ENCODE data around the gene EPB41L1.

EPB41L1 gene

DNA sequence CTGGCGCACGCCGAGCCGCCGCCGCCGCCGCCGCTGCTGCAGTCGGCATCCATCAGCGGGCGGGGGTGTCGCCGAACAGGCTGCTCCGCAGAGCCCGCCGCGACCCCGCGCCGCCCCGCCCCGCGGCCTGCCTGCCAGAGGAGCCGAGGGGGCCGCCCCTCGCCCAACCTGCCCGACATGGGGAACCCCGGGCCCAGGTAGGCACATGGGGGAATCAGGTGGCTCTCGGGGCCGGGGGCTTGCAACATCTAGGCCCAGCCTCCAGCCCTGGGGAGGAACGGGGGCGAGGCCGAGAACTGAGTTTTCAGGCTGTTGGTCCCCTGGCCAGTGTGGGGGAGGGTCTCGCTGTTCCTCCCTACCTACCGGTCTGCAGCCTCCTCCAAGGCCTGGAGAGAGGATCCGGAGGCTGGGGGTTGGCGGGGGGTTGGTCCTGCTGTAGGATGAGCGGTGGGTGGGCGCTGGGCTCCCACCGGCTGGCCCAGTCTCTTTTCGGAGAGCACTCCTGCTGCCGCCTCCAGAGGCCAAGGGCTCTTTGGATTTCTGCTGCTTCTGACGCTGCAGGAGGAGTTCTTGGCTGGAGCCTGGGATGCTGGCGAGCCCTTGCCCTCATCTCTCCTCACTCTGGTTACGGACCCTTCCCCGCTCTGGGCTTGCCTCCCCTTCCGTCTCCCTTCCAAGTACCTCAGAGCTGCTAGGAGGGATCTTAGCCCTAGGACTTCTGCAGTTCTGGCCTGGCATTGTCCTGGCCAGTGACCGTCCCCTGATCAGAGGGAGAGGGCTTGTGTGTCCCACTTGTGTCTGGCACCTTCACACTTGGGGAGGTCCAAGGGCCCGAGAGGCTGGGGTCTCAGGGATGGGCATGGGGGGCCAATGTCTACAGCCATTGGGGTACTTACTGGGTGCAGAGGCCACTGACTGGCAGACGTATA lies at the start of gene EPB41L1:
Gene EPB41L1 (plus strand): TSS at position 41 of the 929 bp plus-strand sequence. CDS start 19,038 bp downstream, outside the sequence.
- DNase-seq (ENCODE audit: low read depth): no peak

DNA sequence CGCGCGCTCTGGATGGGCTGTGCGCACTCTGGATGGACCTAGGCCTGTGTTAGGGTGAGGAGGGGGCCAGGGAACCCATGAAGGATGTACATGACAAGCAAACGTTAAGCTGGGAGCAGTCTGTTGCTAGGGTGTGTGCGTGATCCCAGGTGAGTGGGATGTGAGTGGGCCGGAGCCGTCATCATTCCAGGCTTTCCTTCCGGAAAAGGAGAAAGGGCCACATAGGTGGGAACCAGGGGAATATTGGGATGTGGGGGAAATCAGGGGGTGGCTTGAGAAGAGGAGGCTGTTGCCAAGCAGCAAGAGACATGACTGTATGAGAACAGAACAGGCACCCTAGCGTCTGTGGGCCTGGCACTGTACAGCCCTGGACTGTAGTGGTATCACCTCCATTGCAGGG lies 49.7 kb upstream of the EPB41L1 start:
- no peak for DNase-seq (ENCODE audit: low read depth)

DNA sequence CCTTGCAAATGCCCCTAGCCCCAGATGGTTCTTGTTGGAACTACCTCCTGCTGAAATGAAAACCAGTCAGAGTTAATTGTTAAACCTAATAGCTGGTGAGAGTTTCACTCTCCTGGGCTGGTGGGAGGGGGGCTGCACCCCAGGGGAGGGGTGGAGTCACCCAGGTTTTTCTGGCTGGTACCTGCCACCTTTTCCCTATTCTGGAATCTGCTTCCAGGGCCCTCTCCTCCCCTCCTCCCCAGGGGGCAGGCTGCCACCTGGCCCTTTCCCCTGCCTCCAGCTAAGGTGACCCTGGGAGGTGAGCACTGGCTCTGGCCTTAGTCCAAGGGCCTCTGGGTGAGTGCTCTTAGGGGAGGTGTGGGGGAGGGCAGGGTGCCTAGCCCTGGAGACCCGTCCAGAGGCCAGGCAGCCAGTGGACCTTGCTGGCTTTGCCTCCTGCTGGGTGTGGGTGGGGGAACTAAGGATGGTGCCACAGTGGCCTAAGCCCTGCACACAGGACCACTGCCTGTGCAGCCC lies 48.8 kb upstream of the EPB41L1 start:
- no peak for DNase-seq (ENCODE audit: low read depth)

DNA sequence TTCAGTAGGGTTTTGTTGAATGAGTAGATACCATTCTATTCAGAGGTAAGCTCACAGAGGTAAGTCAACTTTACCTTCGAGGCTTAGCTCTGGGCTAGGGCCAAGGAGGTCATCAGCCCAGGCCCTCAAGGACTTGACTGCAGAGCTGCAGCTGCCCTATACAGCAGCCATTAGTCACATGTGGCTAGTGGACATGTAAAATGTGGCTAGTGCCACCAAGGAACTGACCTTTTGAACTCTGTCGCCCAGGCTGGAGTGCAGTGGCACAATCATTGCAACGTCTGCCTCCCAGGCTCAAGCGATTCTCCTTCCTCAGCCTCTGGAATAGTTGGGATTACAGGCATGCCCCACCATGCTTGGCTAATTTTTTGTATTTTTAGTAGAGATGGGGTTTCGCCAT lies 47.9 kb upstream of the EPB41L1 start:
- DNase-seq (ENCODE audit: low read depth): no peak

DNA sequence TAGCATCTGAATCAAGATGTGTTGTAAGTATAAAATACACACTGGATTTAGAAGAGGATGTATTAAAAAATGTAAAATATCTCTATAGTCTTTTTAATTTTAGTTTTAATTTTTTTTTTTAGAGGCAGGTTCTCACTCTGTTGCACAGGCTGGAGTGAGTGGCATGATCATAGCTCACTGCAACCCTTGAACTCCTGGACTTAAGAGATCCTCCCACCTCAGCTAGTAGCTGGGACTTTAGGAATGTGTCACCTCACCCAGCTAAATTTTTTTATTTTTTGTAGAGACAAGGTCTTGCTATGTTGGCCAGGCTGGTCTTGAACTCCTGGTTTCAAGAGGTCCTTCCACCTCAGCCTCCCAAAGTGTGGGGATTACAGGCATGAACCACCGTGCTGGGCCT lies 46.7 kb upstream of the EPB41L1 start:
- no peak for DNase-seq (ENCODE audit: low read depth)

DNA sequence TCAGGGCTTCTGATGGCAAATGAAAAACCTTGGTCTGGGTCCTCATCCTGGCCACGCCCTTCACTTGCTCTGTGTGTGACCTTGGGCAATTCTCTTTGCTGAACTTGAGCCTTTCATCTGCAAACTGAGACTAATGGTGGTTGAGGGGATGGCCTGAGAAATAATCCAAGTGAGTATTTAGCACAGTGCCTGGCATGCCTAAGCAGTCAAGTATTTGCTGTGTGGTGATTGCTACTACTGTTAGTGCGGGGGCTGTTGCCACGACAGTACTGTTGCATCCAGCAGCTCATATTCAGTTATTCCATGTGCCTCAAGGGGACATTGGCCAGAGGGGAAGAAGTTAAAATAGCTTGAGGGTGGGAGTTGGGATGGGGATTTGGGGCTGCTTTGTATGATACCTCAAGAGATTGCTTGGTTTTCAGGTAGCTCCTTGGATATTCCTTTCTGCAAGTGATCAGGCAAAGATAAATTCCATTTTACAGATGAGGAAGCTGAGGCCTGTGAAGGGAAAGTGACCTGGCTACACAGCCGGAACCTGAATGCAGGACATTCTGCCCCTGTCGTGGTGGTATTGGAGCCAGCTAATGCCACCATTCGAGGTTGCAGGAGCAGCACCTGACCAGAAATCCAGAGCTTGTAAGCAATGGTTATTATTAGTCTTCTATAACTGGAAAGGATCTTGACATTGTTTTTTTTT lies 45.1 kb upstream of the EPB41L1 start:
- no peak for DNase-seq (ENCODE audit: low read depth)

DNA sequence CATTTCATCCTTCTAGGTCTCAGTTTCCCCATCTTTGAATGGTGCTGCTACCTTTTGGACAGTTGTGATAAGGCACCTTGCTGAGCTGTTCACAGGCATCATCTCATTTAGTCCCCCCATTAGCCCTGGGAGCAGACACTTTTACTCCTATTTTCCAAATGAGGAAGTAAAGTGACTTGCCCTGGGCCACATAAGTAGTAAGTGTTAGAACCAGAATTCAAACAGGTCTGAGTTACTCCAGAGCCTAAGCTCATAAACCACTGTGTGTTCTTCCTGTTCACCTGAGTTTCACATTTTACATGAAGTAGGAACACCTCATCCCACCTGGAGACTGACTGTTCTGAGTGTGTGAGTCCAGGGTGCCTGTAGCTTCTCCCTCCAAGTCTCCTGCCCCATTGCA lies 43.5 kb upstream of the EPB41L1 start:
- no peak for DNase-seq (ENCODE audit: low read depth)

DNA sequence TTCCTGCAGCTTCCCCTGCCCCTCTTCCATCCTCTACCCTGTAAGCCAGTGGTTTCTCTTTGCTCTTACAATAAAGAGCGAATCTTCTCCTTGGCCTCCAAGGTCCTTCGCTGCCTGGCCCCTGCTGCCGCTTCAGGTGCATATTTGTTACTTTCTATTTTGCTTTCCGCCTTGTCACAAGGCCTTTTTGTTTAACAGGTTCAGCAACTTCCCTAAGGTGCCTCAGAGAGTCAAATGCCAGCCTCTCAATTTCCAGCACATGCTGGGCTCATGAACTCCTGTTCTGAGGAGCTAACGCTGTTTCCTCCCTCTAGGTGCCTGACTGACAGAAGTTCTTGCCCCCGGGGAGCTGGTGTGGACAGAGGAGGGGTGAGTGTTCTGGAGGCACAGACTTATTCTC lies 42.4 kb upstream of the EPB41L1 start:
- DNase-seq (ENCODE audit: low read depth): no peak

DNA sequence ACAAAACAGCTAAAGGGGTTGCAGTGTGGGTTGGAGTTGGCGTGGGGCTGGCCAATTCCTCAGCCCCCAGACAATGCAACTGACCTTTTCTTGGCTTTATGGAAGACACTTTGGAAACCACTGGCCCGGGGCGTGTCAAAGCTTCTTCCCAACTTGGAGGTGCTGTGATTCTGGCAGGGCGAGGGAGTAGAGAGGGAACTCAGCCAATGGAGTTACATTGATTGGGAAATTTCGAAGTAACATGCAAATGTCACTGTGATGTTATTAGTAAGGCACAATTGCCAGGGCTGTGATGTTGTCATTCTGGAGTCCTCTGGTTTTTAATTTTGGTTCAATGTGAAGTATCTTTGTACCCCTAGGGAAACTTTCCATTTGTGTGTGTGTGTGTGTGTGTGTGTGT lies 41.5 kb upstream of the EPB41L1 start:
- DNase-seq (ENCODE audit: low read depth): no peak

DNA sequence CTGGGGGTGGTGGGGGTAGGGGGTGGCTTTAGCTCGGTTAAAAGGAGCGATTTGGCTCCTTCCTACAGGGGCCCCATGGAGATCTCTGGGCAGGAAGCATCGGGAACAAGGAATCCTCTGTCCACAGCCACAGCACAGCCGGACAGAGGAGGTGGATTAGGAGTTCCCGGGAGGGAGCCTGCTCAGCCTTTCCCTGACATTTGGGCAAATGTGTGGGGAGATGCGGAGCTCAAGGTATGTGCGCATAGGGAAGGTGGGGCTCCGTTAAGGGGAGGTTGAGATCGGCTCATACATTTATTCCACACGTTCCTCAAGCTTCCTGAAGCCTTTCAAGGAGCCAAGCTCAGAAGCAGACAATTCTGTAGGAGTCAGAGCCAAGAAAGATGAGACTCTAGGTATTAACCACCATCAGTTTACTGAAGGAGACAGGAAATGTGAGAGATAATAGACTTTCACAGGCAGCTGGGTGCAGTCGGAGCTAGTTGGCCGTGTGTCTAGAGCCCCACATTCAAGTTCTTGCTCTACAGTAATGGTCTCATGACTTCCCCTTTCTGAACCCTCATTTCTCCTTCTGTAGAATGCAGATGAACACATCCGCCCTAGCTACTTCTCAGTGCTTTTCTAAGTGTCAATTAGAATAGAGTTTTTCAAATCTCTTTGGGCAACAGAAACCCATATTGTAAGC lies 40.8 kb upstream of the EPB41L1 start:
- no peak for DNase-seq (ENCODE audit: low read depth)

DNA sequence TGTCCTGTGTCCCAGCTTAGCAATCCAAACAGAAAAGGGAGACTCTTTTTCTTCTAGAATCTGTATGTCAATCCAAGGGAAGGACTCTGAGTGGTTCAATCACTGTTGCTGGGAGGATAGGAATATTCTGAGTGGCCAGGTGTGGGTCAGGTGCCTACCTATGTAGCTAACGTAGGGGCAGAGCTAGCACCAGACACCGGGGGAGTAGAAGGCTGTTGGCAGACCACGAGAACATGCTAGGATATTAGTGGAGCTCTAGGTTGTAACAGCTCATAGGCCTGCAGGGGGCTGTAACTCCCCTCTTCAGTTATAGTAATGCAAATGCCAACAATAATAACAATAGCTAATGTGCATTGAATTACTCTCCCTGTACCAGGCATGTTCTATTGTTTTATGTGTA lies 39.8 kb upstream of the EPB41L1 start:
- DNase-seq (ENCODE audit: low read depth): no peak

DNA sequence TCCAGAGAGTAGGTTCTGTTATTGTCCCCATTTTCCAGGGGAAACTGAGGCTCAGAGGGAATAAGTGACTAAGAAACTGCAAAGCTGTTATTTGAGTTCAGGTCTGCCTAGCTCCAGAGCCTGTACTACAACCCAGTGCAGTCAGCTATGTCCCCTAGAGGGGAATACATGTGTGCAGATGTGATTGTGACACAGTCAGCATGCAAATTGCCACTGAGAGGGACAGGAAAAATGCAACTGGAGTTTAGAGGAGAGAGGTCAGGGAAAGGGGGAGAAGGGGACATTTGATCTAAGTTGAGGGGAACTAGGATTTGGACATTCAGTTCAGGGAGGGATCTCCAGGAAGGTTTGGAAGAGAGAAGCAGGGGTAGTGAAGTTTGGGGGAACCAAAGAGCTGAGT lies 38.6 kb upstream of the EPB41L1 start:
- DNase-seq (ENCODE audit: low read depth): no peak

DNA sequence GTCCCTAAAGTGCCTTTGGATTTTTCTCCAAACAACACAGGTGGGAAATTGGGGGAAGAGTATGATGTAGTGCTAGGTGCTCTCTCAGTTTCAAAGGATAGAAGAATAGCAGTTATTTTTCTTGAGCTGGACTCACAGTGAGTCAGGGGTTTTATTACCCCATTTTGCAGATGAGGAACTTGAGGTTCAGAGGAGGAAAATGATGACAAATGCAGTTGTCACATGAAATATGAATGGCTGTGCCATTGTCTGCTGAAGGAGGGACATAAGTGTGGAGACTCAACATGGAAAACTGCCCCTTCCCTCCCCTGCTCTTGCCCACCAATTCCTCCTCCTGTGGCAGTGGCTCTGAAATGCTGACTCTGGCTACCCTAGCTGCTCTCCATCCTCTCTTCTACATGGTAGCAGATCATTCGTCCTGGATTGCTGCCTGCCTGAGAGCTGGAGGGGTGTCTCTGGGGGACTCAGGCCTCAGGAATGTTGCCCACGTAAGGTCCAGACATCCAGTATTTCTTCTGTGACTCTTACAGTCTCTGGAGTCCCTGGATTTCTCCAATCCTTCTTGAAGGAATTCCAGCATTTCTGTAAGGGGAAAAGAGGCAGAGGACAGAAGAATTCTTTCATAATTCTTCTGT lies 37.6 kb upstream of the EPB41L1 start:
- no peak for DNase-seq (ENCODE audit: low read depth)

DNA sequence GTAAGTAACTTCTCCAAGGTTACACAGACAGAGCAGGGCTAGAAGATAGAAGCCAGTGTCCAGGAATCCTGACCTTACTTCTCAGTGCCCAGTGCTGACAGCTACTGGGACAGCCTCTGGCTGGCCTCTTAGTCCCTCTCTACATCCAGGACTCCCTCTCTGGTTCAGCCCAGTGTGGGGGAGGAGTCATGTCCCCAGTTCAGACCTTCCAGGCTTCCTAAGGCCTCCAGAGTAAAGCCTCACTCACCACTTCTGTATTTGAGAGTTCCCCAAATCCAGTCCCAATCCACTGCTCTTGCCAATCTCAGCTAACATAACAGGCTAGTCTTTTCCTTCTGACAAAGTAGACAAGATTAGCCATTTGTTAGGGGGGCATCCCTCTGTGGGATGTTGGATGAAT lies 36.9 kb upstream of the EPB41L1 start:
- DNase-seq (ENCODE audit: low read depth): no peak

DNA sequence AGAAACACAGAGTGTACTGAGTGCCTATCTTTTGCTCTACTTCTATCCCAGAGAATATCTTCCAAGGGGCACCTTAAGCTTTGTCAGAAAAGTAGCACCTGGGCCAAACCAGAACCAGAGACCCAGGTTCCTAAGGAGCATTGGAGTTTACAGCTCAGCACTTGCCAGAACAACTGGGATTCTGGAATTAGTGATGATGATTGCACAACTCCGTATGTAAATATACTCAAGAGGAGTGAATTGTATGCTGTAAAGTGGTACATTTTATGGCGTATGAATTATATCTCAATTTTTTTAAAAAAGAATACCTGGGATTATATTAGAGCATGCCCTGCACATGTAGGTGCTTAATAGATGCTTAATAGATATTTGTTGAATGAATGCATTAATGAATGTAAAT lies 36.2 kb upstream of the EPB41L1 start:
- no peak for DNase-seq (ENCODE audit: low read depth)

DNA sequence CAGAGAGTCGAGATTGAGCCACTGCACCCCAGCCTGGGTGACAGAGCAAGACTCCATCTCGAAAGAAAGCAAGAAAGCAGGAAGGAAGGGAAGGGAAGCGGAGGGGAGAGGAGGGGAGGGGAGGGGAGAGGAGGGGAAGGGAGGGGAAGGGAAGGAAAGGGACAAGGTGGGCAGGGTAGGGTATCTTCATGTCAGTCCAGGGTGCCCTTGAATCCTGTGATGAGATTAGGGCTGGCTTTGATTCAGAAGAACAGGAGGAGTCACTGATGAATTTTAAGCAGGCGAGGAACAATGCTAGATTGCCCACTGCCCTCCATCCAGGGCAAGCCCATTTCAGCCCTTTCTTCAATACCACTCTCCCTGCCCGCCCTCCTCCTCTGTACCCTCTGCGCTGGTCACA lies 35.0 kb upstream of the EPB41L1 start:
- DNase-seq (ENCODE audit: low read depth): no peak

DNA sequence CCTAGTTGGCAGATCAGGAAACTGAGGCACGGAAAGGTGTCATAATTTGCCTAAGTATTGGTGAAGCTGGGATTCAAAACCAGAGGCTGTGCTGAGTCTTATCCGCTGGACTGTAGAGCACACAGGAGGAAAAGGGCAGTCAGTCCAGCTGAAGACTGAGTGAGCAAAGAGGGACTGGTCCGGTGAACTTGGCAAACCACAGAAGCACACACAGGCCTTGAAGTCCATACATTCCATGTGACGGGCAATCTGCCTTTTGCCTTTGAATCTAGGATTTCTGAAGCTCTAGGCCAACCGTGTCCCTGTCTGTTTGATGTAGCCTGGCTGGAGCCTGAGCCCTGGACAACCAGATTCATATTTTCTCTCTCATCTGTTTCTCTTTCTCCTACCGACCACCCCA lies 34.3 kb upstream of the EPB41L1 start:
- no peak for DNase-seq (ENCODE audit: low read depth)

DNA sequence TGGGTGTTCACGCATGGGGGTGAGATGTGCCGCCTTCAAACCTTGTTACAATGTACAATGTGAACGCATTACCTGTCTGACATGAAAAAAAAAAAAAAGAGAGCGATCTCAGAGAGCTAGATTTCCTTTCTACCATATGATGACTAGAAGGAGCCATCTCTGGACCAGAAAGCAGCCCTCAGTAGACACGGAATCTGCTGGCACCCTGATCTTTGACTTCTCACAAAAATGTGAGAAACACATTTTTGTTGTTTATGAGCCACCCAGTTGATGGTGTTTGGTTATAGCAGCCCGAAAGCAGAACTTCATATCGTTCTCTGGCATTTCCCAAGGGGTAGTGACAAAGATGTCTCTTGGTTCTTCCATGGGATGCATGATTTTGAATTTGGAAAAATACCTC lies 33.5 kb upstream of the EPB41L1 start:
- DNase-seq (ENCODE audit: low read depth): no peak

DNA sequence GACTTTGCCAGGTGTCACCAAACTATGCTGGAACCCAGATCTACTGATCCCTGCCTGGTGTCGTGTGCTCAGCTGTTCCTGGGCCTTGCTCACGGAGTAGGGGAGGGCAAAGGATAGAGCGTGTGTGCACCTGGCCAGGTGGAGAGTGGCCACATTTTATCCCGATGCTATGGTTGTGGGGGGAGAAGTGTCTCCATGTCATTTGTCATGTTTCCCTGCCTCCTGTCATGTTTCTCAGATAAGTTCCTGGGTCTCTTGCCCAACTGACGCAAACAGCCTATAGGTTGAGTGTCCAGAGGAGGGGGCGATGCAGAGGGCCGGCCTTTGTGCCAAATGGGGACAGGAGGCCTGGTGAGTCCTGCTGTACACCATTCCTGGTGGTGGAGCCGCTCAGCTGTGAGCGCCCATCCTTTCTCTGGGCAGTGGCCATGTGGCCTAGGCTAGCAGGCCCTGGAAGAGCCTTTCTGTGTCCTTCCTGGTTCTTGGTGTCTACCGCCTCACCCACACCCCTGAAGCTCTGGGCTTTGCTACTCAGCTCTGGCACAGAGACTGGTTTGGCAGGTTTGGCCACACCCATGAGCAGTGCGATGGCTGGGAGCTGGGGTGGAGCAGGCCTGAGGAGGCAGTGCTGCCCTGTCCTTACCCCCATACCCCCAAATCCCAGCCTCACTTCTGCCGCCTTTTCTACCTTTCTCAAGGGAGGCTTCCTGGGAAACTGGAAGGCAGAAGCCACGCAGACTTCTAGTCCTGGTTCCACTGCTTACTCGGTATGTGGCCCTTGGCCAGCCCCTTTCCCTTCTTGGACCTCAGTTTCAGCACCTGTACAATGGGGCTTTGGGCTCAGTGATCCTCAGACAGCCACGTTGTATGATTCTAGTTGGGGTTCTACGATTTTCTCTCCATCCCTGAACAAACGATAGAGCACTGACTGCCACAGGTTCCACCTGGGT lies 32.3 kb upstream of the EPB41L1 start:
- DNase-seq (ENCODE audit: low read depth): no peak

DNA sequence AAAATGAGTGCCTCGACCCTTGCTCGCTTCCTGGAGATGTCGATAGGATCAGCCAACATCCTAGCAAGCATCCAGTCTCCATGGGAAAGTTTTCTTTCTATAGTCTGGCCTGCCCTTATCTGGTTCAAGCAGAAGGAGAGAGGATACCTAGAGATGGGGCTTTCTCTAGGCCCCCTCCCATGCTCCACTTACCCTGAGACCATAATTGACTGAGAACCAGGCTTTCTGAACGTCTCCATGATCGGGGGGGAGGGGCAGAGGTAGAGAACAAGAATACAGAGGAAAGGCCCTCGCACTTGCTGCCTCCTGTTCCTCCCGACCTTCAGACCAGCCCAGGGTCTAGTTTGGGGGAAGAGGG lies 31.6 kb upstream of the EPB41L1 start:
- DNase-seq (ENCODE audit: low read depth): no peak

DNA sequence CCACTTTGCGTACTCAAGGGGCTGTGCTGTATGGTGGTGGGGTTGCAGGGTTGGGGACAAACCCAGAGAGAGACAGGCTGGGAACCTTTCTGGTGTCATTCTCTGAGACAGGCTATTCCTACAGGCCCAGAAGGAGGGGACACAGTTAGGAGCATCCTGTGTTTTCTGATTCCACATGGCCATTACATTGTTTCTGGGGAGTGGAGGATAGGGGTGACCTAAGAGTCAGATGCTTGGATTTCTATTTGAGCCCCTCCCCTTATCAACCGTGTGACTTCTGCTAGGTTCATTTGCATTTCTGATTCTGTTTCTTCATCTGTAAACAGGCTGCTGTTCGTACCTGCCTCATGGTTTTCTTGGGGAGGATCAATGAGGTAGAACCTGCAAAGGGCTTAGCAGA lies 29.4 kb upstream of the EPB41L1 start:
- DNase-seq (ENCODE audit: low read depth): no peak

Data from activated T-helper 9 cell treated with anti-CD3 and anti-CD28 coated beads, Interleukin-2, amount 50 U/mL, for 16 hours (primary cell).